HG02642 (cell line): Measurements from ENCODE around the gene CDYL2.
"Not testable (repeated sequence)": the region's sequence is repeated elsewhere in the genome, so short reads cannot be mapped to it uniquely, and the experiment has no call there.

Source experiments
- ATAC-seq: cut with Tn5 transposase; IDR thresholded peaks from one replicate; pipeline ENCODE4 v1.9.1; 2021; ENCODE audit warnings: mild to moderate bottlenecking; ENCODE audit not compliant: unreplicated experiment, poor library complexity

CDYL2 gene, protein sequence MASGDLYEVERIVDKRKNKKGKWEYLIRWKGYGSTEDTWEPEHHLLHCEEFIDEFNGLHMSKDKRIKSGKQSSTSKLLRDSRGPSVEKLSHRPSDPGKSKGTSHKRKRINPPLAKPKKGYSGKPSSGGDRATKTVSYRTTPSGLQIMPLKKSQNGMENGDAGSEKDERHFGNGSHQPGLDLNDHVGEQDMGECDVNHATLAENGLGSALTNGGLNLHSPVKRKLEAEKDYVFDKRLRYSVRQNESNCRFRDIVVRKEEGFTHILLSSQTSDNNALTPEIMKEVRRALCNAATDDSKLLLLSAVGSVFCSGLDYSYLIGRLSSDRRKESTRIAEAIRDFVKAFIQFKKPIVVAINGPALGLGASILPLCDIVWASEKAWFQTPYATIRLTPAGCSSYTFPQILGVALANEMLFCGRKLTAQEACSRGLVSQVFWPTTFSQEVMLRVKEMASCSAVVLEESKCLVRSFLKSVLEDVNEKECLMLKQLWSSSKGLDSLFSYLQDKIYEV

DNA sequence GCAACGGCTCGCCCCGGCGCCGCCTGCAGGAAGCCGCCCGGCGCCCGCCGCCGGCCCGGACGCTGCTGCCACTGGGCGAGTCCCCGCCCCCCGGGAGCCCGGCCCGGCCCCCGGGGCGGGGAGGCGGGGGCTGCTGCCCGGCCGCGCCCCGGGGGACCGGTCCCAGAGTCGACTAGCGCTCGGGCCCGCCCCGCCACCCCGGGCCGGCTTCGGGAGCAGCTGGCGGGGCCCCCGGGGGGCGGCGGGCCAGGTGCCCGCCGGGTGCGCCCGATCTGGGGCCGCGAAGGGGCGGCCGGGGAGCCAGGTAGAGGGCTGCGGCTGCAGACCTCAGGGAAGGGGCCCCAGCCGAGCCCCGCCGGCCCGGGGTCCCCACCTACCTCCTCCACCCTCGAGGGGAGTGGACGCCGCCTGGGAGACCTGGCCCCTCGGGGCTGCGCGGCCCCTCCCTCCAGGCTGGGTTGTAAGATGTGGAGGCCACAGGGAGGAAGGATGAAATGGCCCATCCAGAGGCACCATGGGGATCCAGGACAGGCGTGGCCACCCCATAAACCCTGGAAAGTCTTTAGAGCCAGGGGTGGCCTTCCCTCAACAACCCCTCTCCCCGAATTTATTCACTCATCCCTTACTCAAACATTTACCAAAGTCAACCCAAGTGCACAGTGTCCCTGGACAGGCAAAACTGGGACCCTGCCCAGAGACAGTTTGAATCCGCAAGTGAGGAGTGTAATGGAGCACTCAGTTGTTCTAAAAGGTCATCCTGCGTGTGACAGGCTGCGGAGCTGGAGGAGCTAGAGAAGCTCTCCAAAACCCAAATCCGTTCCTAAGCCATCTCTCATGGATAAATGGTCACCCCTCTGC lies at the start of gene CDYL2:
TSS of gene CDYL2 (minus strand) at position 73 of the 858 bp plus-strand sequence. CDS start 425 bp downstream, outside the sequence.
- ATAC-seq: peak; percentile 80

DNA sequence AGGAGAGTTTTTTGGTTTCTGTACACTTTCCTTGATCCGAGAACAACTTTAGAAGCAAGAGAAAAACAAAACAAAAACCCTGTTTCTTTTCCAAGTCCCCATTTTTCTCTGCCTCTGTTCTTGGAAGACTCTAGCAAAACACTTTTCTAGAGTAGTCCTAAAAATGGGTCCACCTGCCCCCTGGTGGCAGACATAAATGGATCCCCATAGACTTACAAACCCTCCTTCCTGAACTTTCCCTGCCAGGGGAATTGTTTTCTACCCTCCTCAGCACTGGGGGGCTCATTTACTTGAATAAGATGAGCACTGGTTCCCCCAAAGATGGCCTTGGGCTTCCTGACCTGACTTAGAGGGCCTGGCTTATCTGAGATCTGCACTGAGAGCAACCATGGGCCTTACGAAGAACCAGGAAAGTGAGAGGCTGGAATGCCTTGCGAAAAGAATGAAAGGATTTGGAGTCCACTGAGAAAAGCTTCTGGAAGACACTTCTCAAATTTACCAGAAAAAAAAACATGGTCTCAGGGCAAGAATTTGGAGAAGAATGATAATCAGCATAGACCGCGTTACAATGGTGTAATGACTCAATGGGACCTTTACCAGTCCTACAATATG lies 48.0 kb upstream of the CDYL2 start:
- no peak for ATAC-seq

DNA sequence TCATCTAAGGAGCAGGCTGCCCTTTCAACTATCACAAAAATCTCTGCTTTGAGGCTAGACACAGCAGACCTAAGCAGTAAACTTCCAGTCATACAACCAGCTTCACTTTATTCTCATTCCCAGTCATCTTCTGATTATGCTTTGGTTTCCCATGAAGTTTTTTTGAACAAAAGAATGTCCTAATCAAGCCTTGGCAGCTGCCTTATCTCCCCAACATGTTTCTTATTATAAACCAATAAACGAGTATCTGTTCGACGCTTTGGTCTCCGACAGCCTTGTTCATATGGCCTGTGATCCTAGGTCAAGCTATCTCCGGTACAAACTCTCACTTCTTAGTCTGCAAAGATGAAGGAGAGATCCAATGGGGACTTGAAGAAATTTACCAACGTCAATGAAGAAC lies 47.4 kb upstream of the CDYL2 start:
- ATAC-seq: no peak

DNA sequence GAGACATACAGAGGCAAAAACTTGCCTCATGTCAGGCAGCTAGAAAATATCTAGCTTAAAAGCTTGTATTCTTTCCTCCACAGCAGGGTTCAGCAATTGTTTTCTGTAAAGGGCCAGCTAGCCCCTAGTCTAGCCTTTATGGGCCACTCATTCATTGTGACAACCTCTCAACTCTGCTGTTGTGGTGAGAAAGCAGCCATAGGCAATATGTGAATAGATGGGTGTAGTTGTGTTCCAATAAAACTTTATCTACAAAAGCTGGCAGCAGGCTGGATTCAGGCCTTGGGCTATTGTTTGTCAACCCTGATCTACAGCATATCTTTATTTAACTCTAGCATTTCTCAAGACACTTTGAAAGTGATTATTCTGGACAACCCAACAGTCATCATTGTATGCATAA lies 46.4 kb upstream of the CDYL2 start:
- no peak for ATAC-seq

DNA sequence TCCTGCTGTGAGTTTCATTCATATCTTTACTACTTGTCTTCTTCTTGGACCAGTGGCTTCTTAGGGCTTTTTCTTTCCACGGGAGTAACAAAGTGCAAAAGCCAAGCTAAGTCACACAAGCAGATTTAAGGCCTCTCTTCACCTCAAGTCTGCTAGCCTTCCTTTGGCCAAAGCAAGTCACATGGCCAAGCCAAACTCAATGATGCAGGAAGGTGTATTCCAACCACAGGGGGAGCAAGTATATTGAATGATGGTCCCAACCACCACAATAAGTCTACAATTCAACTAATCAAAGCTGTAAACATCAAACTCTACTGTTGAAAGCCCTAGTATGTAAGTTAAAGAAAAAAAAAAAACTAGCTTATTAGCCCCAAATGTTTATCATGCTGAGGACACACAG lies 44.5 kb upstream of the CDYL2 start:
- no peak for ATAC-seq

DNA sequence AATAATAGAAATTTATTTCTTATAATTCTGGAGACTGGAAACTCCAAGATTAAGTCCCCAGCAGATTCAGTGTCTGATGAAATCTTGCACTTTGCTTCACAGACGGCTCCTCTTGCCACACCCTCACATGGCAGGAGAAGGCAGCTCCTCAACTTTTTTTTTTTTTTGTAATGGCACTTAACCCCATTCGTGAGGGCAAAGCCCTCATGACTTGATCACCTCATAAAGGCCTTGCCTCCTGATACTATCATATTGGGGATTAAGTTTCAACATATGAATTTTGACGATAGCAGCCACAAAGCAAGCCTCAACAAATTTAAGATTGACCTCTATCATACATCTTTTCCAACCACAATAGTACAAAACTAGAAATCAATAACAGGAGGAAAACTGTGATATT lies 42.3 kb upstream of the CDYL2 start:
- no peak for ATAC-seq

DNA sequence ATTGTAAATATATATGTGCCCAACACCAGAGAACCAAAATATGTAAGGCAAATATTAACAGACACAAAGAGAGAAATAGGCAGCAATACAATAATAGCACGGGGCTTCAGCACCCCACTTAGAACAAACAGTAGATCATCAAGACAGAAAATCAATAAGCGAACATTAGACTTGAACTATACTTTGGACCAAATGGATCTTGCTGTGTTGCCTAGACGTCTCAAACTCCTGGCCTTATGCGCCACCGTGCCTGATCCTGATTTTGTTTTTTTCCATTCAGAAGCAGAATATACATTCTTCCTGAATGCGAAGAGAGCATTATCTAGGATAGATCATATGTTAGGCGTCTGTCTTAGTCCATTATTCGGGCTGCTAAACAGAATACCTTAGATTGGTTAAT lies 41.9 kb upstream of the CDYL2 start:
- no peak for ATAC-seq

DNA sequence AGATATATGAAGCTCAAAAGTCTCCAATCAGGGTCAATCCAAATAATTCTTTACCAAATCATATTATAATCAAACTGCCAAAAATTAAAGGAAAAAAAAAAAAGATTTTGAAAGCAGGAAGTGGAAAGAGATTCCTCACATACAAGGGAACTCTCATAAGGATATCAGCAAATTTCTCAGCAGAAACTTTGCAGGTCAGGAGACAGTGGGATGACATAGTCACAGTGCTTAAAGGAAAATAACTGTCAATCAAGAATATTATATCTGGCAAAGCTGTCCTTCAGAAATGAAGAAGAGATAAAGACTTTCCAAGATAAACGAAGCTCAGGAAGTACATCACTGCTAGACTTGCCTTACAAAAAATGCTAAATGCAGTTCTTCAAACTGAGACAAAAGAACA lies 40.0 kb upstream of the CDYL2 start:
- ATAC-seq: no peak

DNA sequence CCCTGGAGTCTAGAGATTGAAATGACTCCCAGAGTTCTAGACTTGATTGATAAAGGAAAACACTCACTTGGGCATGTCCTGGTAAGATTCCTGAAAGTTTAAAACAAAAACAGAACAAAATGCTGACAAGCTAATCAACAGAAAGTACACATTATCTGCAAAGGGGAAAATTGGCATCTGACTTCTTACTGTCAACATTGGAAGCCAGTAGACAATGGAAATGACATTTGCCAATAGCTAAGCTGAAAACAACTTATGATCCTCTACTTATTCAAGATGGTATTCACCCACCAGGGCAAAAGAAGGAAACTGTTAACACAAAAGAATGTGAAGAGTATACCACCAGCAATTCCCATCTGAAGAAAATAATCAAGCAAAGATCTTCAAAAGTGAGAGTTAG lies 36.8 kb upstream of the CDYL2 start:
- no peak for ATAC-seq

DNA sequence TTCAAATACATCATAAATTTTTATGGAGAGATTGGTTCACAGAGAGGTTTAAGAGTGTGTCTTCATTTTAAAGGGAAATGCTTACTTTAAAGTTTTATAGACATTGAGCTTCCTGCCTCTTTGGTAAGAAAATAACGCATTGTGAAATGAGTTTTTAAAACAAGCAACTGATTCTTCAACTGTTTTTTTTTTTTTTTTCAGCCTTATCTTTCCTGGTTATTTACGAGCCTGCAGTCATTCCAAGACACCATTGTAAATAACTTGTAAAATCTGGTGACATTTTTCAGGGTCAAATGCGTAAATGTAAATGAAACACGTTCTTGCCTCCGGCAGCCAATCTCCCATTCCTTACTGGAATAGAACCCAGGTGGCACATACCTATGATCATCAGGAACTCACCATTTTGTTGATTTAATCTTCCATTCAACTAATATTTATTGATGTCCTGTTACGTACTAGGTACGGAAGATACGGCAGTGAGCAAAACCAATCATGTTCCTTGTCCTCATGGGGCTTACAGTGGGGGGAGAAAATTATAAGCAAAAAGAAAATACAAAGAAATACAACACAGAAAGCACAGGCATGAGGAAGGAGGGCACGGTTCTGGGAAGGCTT lies 33.2 kb upstream of the CDYL2 start:
- no peak for ATAC-seq

DNA sequence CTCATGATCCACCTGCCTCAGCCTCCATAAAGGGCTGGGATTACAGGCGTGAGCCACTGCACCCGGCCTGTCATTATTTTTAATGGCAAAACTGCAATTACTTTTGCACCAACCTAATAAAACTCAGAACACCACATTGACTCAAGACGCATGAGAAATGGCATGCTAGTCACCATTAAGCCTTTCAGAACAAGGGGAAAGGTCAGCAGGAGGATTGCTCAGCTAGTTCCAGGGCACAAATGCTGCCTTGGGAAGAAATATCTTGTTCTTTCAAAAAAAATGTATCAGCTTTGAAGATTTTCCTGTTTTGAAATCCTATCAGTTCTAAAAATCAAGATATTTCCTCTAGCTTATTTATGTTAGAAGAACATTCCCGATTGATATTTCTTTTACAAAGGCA lies 32.4 kb upstream of the CDYL2 start:
- no peak for ATAC-seq

DNA sequence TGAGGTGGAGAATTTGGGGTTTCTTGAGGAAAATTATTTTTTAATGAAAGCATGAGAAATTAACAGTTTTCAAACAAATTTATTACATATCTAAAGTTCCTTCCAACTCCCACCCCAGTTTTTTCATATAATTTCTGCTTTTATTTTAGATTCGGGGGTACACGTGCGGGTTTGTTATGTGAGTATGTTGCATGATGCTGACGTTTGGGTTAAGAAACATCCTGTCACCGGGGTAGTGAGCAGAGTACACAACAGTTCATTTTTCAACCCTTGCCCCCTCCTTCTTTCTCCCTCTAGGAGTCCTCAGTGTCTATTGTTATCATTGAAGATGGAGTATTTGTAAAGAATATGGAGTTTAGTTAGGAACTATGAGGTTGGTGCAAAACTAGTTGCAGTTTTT lies 31.8 kb upstream of the CDYL2 start:
- ATAC-seq: no peak

DNA sequence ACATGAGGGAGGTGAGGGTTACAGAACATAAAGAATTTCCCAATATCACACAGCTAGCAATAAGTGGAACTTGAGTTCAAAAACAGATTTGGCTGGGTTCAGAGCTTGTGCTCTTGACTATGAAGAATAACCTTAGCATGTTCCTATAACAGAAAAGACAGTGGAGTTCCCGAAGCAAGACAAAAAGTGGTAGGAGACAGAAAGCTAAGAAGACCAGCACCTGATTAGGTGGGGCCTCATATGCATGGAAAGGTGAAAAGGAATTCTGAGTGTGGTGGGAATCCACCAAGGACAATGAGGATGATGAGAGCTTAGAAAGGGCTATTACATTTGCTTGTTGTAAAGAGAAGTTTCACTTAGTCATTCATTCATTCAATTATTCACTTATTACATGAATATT lies 26.6 kb upstream of the CDYL2 start:
- no peak for ATAC-seq

DNA sequence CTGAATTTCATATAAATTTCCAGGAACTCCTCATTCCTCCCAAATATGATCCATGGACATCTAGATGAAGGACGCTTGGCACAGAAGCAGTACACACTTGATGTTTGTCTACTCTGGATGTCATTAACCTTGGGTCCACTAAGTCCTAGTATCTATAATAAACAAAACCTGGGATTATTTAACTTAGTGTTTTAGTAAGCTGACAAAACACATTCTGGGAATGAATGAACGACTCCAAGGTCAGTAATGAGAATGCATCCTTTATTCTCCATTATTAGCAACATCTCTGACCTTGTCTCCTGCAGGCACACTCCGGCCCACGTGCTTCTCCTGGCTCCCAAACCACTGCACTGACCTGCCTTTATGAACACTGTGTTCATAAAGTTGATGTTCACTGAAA lies 24.1 kb upstream of the CDYL2 start:
- ATAC-seq: no peak

DNA sequence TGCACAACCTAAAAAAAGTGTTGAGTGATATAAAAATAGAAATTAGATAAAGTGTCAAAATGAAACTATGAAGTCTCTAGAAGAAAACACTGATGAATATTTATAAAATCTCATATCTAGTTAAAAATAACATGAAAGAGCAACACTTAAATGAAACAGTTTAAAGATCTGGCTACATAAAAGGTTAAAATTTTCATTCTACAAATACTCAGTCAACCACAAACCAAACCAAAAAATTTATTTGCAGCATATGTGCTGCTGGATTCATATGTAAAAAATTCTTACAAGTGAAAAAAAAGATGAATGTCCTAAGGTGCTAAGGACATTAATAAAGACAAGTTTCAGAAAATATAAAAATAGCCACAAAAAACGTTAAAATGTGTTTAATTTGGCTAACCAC lies 22.6 kb upstream of the CDYL2 start:
- no peak for ATAC-seq

DNA sequence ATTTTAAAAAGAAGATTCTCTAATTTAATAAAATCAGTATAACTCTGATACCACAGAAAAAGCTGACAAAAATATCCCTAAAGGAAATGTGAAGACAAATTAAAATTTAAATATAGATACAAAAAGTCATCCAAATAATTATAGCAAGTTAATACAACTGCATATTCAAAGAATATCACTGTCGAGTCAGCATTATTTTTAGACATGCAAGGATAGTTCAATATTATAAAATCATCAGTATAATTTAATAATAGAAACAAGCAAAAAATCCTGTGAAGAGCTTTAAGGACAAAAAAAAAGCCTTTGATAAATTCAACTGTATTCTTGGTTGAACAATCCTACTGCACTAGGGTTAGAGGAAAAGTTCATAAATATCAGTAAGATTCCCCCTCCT lies 21.0 kb upstream of the CDYL2 start:
- no peak for ATAC-seq

DNA sequence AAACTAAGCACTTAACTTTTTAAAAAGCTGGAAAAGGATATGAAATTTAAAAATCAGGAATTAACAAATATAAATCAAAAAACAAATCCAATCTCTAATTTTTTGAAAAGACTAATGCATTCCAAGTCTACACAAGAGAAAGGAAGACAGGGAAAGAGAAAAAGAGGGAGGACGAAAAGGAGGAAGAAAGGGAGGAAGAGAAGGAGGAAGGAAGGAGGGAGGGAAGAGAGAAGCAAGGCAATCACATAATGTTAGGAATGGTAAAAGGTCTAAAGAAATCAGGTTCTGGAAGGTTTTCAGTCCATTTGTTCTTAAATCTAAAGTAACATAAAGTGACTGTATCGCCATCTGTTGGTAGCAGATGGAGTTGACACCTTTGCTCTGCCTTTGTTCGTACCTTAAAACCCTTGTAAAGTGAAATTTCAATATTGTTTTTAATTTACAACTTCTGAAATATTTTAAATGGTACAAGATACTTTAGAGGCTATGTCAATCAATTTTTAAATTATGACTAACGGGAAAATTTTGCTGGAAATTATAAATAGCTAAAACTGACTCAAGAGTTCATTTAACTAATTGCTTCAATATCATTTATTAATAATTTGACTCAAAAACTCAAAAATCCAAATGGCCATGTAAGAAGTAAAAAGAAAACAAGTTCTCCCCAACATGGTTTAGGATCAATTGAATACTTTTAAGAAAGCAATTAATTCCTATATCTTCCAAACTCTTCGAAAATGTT lies 20.4 kb upstream of the CDYL2 start:
- no peak for ATAC-seq

DNA sequence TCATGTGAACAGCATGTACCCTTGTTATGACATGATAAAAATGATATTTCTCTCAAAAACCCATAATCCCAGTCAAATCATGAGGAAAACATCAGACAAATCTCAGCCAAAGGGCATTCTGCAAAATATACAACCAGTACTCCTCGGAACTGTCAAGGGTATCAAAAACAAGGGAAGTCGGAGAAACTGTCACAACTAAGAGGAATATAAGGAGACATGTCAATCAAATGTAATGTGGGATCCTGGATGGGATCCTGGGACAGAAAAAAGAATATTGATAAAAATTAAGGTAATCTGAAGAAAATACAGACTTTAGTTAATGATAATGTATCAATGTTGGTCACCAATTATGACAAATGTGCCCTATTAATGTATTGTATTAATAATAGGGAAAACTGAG lies 15.6 kb upstream of the CDYL2 start:
- ATAC-seq: no peak

DNA sequence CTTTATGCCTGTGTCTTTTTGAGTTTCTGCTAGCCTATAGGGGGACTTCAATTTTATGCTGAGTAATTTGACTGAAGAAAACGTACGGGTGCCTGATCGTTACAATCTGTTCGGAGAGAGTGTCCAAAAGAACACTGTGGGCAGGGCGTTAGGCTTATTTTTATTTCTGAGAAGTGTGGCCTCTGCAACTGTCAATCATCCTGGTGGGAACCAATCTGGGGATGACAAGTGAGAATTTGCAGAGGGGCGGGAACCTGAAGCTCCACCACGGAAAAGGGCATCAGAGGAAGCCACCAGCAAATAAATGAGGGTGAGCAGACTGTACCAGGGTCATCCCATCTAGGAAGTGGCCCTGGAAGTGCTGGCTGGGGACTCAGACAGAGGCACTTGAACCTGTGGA lies 12.0 kb upstream of the CDYL2 start:
- ATAC-seq: no peak

DNA sequence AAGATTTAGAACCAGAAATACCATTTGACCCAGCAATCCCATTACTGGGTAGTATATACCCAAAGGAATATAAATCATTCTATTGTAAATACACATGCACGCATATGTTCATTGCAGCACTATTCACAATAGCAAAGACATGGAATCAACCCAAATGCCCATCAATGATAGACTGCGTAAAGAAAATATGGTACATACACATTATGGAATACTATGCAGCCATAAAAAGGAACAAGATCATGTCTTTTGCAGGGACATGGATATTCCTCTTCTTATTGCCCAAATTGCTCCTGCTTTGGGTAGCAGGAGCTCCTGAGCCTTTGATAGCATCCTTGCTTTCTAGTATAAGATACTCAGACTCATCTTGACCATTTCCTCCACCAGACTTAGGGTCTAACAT lies 10.9 kb upstream of the CDYL2 start:
- ATAC-seq: not testable (repeated sequence)
